Measurements from ENCODE around the gene SLC34A1. TPM values are rescaled to one million over a fixed set of nuclear protein-coding genes. Genes with fewer than 3 reads are reported as not detected.

The SLC34A1 gene
- total RNA-seq, 2 experiments from 2014 or later: not detected

GRCh38 chr5:177382423-177383029 is 1.7 kb upstream of the SLC34A1 start:
- Mint-ChIP-seq H3K27me3 (ENCODE audit: low read depth) (no peaks in the 10 kb centered on the region), H3K36me3 (ENCODE audit: low read depth) (no peaks in the 10 kb centered on the region), H3K4me1 (ENCODE audit: low read depth) (peaks cover 35% of the 10 kb centered on the region), H3K4me3 (no peak overlapping the region), H3K27ac (no peak overlapping the region), H3K9me3 (no peaks in the 10 kb centered on the region)
- intact Hi-C loops (cut with micrococcal nuclease): loop anchor here (1.0 kb wide), 2 partner anchors 10 to 64 kb away; no protein-coding TSS in a partner anchor
- CTCF ChIA-PET: interaction anchor here (0.6 to 4.1 kb wide), 14 partner anchors 8 to 409 kb away, joined by 3 to 31 read pairs (median 5); no protein-coding TSS in a partner anchor
- DNase-seq: peak; percentile 71

GRCh38 chr5:177383181-177383580 is 1.1 kb upstream of the SLC34A1 start:
- CTCF ChIA-PET: interaction anchor here (1.0 to 4.1 kb wide), 13 partner anchors 8 to 118 kb away, joined by 3 to 31 read pairs (median 5); no protein-coding TSS in a partner anchor
- Mint-ChIP-seq H3K4me3 (no peak overlapping the region), H3K27me3 (ENCODE audit: low read depth) (no peaks in the 10 kb centered on the region), H3K27ac (no peak overlapping the region), H3K4me1 (ENCODE audit: low read depth) (peaks cover 37% of the 10 kb centered on the region), H3K9me3 (no peaks in the 10 kb centered on the region), H3K36me3 (ENCODE audit: low read depth) (no peaks in the 10 kb centered on the region)
- no peak for DNase-seq
- intact Hi-C loops (cut with micrococcal nuclease): no loop called here

- intact Hi-C loops (cut with micrococcal nuclease): loop anchor here (5.0 kb wide), 1 partner anchor 33 kb away; the partner anchor contains the start of gene LMAN2
- no peaks in the 10 kb centered on the region for H3K36me3 Mint-ChIP-seq (ENCODE audit: low read depth)
- H3K4me1 Mint-ChIP-seq (ENCODE audit: low read depth): peaks cover 45% of the 10 kb centered on the region
- no peak for DNase-seq
- no peaks in the 10 kb centered on the region for H3K9me3 Mint-ChIP-seq
- H3K27me3 Mint-ChIP-seq (ENCODE audit: low read depth): no peaks in the 10 kb centered on the region
- no peak overlapping the region for H3K27ac Mint-ChIP-seq
- CTCF ChIA-PET: interaction anchor here (1.3 to 1.6 kb wide), 2 partner anchors 17 to 67 kb away, joined by 3 to 6 read pairs; no protein-coding TSS in a partner anchor
- H3K4me3 Mint-ChIP-seq: no peak overlapping the region
These were observed 1.5 kb downstream of the SLC34A1 start for GRCh38 chr5:177385720-177386119.

GRCh38 chr5:177386542-177386941 is 2.3 kb downstream of the SLC34A1 start:
- no peaks in the 10 kb centered on the region for H3K36me3 Mint-ChIP-seq (ENCODE audit: low read depth)

GRCh38 chr5:177387405-177387804 is 3.2 kb downstream of the SLC34A1 start:
- no peak overlapping the region for H3K4me3 Mint-ChIP-seq
- no peaks in the 10 kb centered on the region for H3K27me3 Mint-ChIP-seq (ENCODE audit: low read depth)
- no peak overlapping the region for H3K27ac Mint-ChIP-seq
- peaks cover 41% of the 10 kb centered on the region for H3K4me1 Mint-ChIP-seq (ENCODE audit: low read depth)
- DNase-seq: no peak
- H3K9me3 Mint-ChIP-seq: no peaks in the 10 kb centered on the region
- H3K36me3 Mint-ChIP-seq (ENCODE audit: low read depth): no peaks in the 10 kb centered on the region
- CTCF ChIA-PET: interaction anchor here (1.6 to 4.1 kb wide), 3 partner anchors 9 to 19 kb away, joined by 6 to 25 read pairs (median 6); no protein-coding TSS in a partner anchor
- intact Hi-C loops (cut with micrococcal nuclease): loop anchor here (5.0 kb wide), 1 partner anchor 35 kb away; the partner anchor contains the start of gene LMAN2

More at GRCh38 chr5:177386542-177386941, 2.3 kb downstream of the SLC34A1 start:
- Mint-ChIP-seq H3K27ac (no peak overlapping the region), H3K4me3 (no peak overlapping the region), H3K9me3 (no peaks in the 10 kb centered on the region), H3K27me3 (ENCODE audit: low read depth) (no peaks in the 10 kb centered on the region), H3K4me1 (ENCODE audit: low read depth) (peaks cover 48% of the 10 kb centered on the region)
- intact Hi-C loops (cut with micrococcal nuclease): loop anchor here (5.0 kb wide), 1 partner anchor 34 kb away; the partner anchor contains the start of gene LMAN2
- CTCF ChIA-PET: interaction anchor here (1.6 kb wide), 2 partner anchors 14 to 18 kb away, joined by 6 read pairs; no protein-coding TSS in a partner anchor
- no peak for DNase-seq

GRCh38 chr5:177388521-177389052 is 4.4 kb downstream of the SLC34A1 start:
- intact Hi-C loops (cut with micrococcal nuclease): loop anchor here (1.0 to 5.0 kb wide), 3 partner anchors 9 to 36 kb away; partner anchors contain the start of gene LMAN2
- CTCF ChIA-PET: interaction anchor here (1.2 to 6.8 kb wide), 11 partner anchors 10 to 112 kb away, joined by 5 to 138 read pairs (median 25); partner anchors contain the start of genes GRK6, PDLIM7, PFN3 and PRR7
- H3K4me3 Mint-ChIP-seq: no peak overlapping the region
- H3K27me3 Mint-ChIP-seq (ENCODE audit: low read depth): no peaks in the 10 kb centered on the region
- H3K9me3 Mint-ChIP-seq: no peaks in the 10 kb centered on the region
- no peaks in the 10 kb centered on the region for H3K36me3 Mint-ChIP-seq (ENCODE audit: low read depth)
- peaks cover 34% of the 10 kb centered on the region for H3K4me1 Mint-ChIP-seq (ENCODE audit: low read depth)
- DNase-seq: no peak
- peak overlapping the region; percentile 79 for H3K27ac Mint-ChIP-seq

- H3K27ac Mint-ChIP-seq: peak overlapping the region; percentile 79
- CTCF ChIA-PET: interaction anchor here (0.6 to 6.8 kb wide), 27 partner anchors 11 to 111 kb away, joined by 3 to 138 read pairs (median 6); partner anchors contain the start of genes GRK6, LMAN2, PDLIM7 and PFN3
These were observed 5.3 kb downstream of the SLC34A1 start for GRCh38 chr5:177389241-177390169.

GRCh38 chr5:177390363-177391300 is 6.4 kb downstream of the SLC34A1 start:
- Mint-ChIP-seq H3K36me3 (ENCODE audit: low read depth) (no peaks in the 10 kb centered on the region), H3K4me3 (peak overlapping the region; percentile 10)

More at GRCh38 chr5:177389241-177390169, 5.3 kb downstream of the SLC34A1 start:
- Mint-ChIP-seq H3K4me3 (peak overlapping the region; percentile 17), H3K27me3 (ENCODE audit: low read depth) (no peaks in the 10 kb centered on the region), H3K4me1 (ENCODE audit: low read depth) (peaks cover 34% of the 10 kb centered on the region), H3K9me3 (no peaks in the 10 kb centered on the region), H3K36me3 (ENCODE audit: low read depth) (no peaks in the 10 kb centered on the region)
- intact Hi-C loops (cut with micrococcal nuclease): loop anchor here (1.0 to 5.0 kb wide), 10 partner anchors 10 to 112 kb away; partner anchors contain the start of genes LMAN2 and PDLIM7
- DNase-seq: peak; percentile 78

GRCh38 chr5:177392765-177393164 is 8.5 kb downstream of the SLC34A1 start:
- intact Hi-C loops (cut with micrococcal nuclease): no loop called here
- Mint-ChIP-seq H3K27me3 (ENCODE audit: low read depth) (no peaks in the 10 kb centered on the region), H3K9me3 (no peaks in the 10 kb centered on the region), H3K4me1 (ENCODE audit: low read depth) (peaks cover 34% of the 10 kb centered on the region), H3K27ac (no peak overlapping the region), H3K36me3 (ENCODE audit: low read depth) (no peaks in the 10 kb centered on the region), H3K4me3 (no peak overlapping the region)
- CTCF ChIA-PET: interaction anchor here (0.9 to 6.8 kb wide), 10 partner anchors 10 to 108 kb away, joined by 3 to 138 read pairs (median 4); partner anchors contain the start of genes PDLIM7 and PFN3
- DNase-seq: no peak

More at GRCh38 chr5:177390363-177391300, 6.4 kb downstream of the SLC34A1 start:
- H3K9me3 Mint-ChIP-seq: no peaks in the 10 kb centered on the region
- peak overlapping the region; percentile 79 for H3K27ac Mint-ChIP-seq
- peak; percentile 95 for DNase-seq
- intact Hi-C loops (cut with micrococcal nuclease): loop anchor here (1.0 to 2.0 kb wide), 7 partner anchors 12 to 111 kb away; partner anchors contain the start of gene PDLIM7
- CTCF ChIA-PET: interaction anchor here (0.6 to 6.8 kb wide), 45 partner anchors 8 to 670 kb away, joined by 3 to 138 read pairs (median 6); partner anchors contain the start of genes GRK6, PDLIM7, PFN3 and PRR7
- H3K27me3 Mint-ChIP-seq (ENCODE audit: low read depth): no peaks in the 10 kb centered on the region
- peaks cover 34% of the 10 kb centered on the region for H3K4me1 Mint-ChIP-seq (ENCODE audit: low read depth)

- H3K36me3 Mint-ChIP-seq (ENCODE audit: low read depth): no peaks in the 10 kb centered on the region
- no peaks in the 10 kb centered on the region for H3K27me3 Mint-ChIP-seq (ENCODE audit: low read depth)
- no peak overlapping the region for H3K27ac Mint-ChIP-seq
- intact Hi-C loops (cut with micrococcal nuclease): no loop called here
- H3K4me3 Mint-ChIP-seq: no peak overlapping the region
- H3K4me1 Mint-ChIP-seq (ENCODE audit: low read depth): peaks cover 30% of the 10 kb centered on the region
- no peaks in the 10 kb centered on the region for H3K9me3 Mint-ChIP-seq
- CTCF ChIA-PET: interaction anchor here (0.9 to 6.8 kb wide), 9 partner anchors 10 to 107 kb away, joined by 3 to 138 read pairs (median 4); partner anchors contain the start of genes PDLIM7 and PFN3
- DNase-seq: no peak
These were observed 9.1 kb downstream of the SLC34A1 start for GRCh38 chr5:177393206-177393765.
